Measurements from ENCODE around the gene SLCO2A1.

The SLCO2A1 gene

DNA sequence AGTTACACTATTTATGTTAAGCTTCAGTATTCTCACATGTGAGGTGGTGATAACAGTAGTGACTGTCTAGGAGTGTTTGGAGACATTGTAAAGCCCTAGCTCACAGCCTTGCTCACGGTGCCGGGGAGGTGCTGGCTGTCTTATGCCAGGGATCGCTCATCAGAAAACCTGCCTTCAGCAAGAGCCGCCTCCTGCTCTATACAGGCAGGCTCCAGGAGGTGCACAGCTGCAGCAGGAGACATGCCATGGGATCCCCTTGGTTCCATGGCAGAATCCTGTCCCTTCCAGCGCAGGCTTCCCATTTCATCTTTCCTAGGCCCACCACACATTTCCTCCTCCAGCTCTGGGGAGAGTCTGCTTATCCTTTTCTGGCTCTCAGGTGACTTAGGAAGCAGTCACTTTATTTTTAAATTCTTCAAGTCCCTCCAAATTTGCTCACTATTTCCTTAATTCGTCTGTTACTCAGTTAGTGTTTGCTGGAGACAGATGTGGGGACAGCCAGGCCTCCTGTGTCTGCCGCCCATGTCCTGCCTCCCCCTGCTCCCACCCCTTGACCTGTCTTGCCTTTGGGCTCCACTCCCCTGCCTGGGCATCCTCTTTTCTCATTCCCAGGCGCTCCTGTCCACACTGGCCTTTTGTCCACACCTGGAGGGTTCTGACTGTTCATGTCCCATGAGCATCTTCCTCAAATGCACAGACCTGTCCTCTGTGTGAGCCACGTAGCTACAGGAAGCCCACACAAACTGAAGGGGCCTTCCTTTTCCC lies 31.7 kb downstream of the SLCO2A1 start:
- no peak for DNase-seq

DNA sequence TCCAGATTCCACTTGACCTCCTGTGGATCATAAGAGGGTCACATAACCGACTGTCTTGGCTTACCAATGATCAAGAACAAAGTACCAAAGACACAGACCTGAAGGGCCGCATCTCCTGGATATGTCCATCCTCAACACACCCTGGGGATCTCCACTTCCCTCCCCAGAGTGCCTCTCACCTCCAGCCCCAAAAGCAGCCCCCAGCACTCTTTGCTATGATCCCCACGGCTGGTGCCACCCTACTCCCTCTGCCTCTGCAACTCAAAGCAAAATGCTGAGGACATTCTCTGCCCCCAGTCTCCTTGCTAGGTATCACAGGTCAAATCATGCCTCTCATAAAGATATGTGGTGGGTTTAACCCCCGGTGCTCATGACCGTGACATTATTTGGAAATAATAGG lies 32.7 kb downstream of the SLCO2A1 start:
- no peak for DNase-seq

DNA sequence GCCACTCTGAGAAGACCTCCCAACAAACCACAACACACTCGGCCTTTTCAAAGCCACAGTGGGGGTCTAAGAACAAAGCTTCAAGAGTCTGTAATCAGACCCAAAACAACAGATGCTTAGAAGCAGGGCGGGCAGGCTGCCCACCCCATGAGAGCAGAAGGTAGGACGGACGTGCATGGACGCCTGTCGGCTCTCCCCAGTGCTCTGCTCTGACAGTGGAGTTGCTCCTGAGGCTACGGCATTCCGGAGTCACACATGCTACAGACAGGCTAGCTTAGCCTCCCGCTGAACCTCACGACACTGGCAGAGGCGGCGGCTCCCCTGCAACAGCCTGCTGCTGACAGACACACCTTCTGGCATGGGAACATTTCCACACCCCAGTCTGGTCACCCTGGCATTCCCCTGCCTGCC lies 33.5 kb downstream of the SLCO2A1 start:
- DNase-seq: no peak

DNA sequence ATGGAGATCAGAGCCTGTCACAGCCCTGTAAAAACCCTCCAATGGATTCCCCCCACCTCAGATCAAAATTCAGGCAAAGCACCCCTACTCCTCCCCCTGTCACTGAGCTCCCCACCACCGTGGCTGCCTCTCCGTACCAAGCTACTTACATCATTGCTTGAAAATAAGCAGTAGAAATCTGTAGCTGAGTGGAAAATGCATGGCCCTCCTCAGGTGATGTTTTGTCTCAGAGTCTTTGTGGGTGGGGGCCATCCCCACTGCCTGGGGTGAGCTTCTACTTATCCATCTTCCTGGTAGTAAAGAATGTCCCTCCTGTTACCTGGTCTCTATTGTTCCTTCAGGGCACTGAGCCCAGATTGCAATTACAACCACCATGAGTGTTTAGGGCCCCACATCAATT lies 34.5 kb downstream of the SLCO2A1 start:
- DNase-seq: no peak

DNA sequence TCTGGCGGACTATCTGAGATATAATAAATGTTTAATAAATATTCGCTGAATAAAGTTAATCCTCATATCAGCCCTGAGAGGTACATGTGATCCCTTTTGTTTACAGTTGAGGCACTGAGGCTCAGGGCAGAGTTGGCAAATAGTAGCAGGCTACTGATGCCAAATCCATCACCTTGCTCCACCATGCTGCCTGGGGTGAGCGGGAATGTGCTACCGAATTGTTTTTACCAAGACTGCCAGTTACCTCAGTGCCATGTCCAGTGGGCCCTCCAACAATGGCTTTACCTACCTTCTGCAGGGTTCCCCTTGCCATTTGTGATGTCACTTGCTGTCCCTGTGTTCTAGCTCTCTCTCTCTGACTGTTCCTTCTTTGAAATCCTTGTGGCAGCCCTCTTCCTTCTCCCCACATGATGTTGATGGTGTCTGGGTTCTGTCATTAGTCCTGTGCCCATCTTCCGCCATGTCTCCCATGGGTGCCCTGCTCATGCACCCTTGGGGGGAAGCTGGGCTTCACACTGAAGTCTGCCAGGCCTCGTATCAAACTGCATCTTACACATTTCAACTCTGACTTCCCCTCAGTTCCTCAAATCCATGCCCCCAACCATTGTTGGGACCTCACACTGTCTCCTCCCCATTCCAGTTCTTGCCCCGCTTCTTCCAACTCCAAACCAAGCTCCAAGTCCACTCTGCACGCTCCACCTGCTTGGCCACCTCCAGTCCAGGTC lies 35.4 kb downstream of the SLCO2A1 start:
- no peak for DNase-seq

DNA sequence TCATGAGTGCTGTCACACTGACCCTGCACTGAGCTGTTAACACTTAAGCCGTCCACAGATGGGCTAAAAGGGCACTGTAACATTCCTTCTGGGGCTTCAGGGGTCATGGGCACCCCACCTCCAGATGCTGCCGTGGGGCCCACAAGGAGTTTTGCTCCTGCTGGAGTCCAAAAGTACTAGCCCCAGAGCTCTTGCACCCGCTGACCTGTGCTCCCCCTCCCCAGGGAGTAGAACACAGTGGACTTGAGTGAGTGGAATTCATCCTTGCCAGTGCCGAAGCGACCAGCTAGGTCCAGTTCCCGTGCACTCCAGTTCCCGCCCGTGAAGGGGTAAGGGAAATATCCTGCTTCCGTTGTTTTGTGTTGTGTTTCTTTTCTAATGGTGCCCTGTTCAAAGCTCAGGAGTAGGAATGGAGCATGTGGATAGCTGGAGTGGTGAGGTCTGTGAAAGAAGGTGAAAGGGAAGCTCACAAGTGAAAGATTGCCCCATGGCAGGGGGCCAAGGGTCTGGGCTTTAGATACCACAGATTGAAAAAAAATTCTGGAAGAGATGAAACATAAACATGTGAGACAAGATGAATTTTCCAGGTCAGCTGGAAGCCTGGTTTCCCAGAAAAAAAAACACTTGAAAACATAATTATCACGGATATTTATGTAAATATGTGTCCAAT lies 36.6 kb downstream of the SLCO2A1 start:
- no peak for DNase-seq

DNA sequence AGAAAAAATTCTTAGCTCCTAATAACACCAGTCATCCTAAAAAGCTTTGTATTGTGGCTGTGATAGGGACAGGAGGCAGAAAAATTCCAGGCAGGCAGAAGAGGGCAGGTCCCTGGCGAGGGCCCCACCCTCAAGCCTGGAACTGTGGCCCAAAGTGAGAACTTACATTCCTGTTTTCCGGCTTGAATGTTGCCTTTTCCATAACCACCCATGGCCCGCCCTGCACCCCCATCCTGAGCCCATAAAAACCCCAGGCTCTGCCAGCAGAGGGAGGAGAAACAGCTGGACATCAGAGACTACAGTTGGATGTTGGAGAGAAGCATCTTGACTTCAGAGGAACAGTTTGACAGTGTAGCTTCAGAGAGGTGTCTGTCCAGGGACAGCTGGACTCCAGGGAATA lies 37.3 kb downstream of the SLCO2A1 start:
- DNase-seq: no peak

DNA sequence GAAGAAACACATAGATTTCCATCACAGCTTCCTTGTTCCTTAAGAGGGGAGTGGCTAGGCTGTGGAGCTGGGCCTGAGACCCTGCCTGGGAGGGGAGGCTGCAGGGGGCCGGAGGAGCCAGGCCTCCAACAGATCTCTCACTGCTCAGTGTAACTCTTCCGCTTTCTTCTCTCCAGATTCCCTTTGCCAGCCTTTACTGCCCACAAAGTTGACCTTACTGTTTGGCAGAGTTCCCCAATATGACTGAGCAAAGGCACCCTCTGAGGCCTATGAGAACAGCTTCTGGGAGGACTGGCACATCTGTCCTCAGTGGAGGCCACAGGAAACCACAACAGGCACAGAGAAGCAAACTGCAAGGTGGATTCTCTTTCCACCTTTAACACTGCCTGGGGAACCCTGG lies 38.1 kb downstream of the SLCO2A1 start:
- no peak for DNase-seq

DNA sequence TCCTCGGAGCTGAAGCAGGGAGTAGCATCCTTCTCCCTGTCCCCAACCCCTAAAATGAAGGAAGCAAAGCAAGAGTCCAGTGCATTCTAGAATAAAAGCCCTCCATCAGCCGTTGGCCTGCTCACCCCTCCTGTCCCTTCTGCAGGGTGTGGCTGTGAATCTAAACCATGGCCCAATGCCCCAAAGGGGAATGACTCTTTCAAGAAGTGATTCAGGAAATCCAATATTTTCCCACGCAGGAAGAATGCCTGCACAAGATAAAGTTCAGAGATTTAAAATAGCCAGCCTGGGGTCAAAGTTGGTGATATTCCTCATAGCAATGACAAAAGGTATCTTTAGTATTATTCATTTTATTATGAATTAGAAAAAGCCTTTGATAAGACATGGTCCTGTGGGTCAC lies 38.5 kb downstream of the SLCO2A1 start:
- no peak for DNase-seq

DNA sequence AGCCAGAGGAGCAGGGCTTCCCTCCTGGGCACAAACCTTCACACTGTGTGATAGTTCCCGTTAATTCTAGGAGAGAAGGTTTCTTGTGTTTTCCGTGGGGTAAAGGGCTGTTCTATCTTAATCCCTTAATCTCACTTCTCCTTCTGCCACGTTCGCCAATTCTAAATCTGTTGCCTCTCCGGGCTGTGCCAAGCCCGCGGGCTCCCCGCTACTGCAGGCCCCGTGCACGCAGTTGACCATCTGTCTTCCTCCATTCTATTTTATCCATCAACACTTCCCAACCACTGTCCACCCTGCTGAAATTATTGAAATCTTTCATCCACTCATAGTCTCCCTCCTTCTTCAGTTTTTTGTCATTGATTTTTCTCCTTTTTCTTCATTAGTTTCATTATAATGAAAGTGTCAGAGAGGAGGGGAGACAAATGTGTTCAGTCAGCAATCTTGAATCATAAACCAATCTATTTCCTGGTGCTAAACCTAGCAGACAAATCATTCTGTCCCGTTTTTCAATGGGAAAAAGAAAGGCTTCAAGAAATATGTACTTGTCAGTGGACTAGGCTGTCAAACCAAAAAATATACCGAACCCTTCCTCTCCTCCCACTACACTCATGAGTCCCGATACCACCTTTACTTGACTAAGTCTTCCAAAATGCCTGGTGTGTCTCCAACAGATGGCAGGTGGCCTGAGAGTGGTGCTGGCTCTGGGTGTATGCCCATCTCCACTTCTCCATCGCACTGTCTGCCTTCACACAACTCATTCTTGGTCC lies 39.6 kb downstream of the SLCO2A1 start:
- no peak for DNase-seq

DNA sequence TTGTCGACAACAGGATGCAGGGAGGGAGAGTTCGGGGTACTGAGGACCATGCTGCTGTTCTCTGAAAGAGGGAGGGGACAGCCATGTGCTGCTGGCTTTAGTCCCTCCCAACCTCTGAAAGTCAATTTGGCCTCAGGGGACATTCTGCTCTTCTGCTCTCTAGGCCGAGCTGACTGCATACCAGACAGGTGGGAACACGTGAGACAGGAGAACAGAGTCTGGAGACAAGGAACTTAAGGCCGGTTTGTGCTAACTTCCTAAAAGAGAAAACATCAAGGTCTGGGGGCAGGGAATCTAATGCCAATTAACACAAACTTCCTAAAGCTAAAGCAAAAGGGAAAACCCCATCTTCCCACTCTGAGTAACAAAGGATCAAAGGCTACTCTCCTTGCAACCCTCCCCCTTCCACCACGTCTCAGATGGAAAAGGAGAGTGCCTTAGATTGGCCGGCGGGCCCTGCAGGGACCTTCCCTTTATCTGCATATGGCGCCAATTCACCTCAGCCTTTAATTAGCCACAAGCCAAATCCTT lies 41.0 kb downstream of the SLCO2A1 start:
- DNase-seq: no peak

DNA sequence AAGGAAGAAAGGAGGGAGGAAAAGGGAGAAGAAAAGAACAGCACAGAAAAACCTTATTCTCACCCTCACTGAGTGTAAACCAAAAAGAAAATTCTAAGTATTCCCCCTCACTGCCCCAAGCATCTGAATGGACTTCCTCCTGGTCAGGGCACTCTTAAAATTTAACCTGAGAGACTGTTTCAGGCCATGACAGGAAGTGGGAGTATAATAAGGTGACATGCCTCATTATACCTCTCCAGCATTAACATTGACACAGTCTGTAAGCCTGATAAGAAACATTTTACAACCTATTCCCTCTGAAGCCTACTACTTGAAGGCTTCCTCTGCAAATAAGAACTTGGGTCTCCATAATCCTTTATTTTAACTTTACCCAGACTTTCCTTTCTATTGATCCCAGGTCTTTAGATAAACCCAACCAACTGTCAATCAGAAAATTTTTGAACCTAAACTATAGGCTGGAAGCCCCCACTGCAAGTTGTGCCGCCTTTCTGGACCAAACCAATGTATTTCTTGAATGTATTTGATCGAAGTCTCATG lies 41.7 kb downstream of the SLCO2A1 start:
- no peak for DNase-seq

DNA sequence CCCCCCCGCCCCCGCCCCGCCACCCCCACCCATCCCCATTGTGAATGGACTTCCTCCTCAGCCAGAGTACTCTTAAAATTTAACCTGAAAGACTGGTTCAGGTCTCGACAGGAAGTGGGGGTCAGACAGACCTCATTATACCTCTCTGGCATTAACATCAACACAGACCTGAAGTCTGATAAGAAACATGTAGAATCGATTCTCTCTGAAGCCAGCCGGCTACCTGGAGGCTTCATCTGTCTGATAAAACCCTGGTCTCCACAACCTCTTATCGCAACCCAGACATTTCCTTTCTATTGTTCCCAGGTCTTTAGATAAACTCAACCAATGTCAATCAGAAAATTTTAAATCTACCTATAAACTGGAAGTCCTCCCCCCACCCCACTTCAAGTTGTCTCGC lies 42.6 kb downstream of the SLCO2A1 start:
- no peak for DNase-seq

DNA sequence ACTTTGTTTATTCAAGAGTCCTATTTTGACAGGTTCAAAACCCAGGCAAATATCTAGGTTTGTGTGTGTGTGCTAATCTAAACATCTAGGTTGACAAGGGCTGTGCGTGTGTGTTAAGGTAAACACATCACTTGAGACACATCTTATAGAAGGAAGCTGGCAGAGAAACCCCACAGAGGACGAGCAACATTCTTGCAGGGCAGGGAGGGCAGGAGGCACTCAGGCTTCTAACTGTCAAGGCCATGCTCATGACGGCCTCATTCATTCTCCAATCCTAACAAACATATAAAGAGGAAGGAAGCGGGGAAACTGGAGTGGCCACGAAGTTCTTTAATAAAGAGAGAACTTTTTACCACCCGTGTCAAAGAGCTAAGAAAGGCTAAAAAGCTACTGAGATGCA lies 43.4 kb downstream of the SLCO2A1 start:
- DNase-seq: no peak

DNA sequence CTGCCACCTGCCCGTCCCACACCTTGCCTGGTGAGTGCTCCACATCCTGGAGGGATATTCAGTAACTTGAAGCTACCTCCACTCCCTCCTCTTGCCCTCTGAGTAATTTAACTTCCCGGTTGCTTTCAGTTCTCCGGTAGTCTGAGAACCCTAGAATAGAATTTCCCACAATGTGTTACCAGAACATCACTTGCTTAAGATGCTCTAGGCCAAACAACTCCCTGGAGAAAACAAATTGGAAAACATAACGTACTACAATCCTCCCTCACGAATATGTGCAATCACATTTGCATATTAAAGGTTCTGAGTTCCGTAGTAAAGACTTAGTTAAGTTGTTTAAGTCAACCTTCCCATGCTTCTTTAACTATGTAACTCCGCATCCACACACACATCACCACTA lies 44.8 kb downstream of the SLCO2A1 start:
- DNase-seq: no peak

DNA sequence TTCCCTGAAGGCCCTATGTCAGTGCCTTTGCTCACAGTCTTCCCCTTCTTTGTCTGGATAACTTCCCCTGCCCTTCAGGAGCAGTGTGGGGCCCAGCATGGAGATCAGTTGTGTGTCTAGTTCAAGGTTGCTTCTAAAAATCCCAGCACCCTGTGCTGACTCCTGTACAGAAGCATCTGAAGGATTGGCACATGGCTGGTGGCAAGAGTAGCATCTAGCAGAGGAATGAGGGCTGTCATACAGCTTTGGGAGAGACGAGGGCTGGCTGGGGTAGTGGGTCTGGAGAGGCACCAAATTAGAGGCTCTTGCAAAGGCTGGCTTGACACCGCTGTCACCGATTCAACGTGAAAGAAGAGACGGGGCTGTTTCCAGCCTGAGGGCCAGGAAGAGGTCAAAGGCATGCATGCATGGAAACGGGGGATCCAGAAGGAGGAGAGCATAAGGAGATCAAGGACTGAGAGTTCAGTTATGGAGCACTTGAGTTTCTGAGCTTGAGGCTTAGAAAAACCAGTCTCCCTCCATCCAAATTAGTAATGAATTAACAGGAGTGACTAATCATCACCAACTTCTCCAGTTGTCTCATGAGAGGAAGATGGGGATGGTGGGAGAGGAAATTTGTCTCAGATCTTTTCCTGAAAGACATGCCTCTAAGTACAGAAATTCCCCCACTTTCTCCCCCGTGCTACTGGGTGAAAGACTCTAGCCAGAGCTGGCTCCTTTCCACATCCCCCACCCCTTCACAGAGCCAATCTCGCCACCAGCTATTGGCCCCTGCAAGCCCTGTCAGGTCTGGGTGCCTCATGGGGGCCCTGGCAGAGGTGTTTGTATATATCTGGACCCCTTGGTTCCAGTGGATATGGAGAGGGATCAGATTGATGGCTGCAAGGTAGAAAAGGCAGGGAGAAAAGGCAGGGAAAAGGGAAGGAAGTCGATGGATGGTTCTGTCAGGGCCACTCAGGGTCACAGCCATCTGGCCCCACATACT lies 45.9 kb downstream of the SLCO2A1 start:
- no peak for DNase-seq

DNA sequence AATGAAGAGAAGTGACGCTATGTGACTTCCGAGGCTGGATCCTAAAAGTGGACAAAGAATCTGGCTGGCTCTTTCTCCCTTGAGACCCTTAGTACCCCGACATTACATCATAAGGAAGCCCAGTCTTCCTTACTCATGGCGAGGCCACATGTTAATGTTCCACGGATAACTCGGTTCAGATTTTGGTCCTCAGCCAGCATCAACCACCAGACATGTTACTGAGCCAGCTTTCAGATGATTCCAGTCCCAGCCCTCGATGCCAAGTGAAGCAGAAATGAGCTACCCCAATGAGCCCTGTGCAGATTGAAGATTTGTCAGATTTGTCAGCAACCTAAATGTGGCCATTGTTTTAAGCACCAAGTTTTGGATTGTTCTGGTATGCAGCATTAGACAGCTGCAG lies 46.6 kb downstream of the SLCO2A1 start:
- no peak for DNase-seq

DNA sequence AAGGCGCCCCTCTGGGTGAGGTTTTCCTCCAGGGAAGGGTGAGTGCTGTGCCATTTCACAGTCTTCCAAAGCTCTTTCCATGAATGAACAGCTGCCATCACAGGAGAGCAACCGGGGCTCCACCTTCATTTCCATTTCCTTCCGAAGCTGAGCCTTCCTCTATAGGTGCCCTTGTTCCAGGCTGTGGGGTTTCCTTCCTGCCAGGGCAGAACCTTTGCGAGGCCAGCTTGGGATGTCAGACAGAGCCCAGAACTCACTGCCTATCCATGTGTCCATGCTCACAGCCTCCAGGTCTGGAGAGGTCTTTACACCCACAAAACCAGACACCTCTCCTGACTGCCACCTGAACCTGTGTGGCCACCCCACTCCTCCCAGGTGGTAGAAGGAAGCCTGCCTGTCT lies 49.2 kb downstream of the SLCO2A1 start:
- no peak for DNase-seq

DNA sequence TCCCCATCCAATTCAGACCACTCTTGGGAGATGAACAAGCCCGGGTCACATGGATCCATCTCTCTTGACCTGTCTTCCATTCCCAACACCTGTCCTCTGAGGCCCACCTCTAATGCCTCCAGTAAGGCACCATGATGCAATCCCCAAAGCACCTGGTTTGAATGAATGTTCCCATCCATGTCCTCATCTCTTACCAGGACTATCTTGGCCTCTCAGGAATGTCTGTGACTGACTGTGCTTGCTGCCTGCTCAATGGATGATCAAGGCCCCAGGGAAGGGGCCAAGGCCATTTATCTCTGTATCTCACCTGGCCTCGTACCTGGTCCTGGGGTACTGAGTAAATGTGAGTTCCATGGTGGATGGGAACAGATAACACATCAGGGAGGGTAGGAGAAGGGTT lies 49.7 kb downstream of the SLCO2A1 start:
- DNase-seq: no peak

DNA sequence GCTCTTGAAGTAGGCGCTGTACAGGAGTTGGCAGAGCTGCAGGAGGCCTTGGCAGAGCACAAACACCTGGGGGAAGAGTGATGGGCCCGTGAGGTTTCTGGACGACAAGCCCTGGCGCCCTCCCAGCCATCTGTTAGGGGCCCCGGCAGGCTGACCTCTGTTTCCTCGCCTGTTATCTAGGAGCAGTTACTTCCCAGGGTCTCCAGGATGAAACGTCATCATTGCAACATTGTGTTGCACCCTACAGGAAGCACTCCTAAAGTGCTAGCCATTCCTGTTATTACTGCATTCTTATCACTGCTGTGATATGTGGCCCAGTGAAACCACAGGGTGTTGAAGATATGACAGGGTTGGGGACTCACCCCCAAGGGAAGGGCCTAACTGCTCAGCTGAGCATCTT lies 50.2 kb downstream of the SLCO2A1 start:
- no peak for DNase-seq

DNA sequence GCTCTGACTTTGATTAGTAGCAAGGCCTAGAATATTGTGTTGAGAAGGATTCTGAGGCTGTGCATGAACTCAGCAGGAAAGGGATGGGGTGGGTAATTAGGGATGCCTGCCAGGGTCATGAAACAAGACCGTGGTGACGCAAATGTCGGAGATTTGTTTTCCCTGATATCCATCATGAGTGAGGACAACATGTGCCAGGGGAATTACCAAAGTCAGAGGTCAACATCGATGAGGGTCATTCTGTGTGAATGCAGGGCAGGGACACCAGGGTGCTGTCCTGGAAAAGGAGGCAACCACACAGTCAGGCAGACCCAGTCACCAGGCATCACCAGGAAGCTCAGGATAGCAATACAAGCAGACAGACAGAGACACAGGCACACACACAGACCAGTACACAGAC lies 52.2 kb downstream of the SLCO2A1 start:
- DNase-seq: no peak

Measured in activated naive CD4-positive, alpha-beta T cell (primary cell).